ENCODE measurements around the gene CEP95.

DNA sequence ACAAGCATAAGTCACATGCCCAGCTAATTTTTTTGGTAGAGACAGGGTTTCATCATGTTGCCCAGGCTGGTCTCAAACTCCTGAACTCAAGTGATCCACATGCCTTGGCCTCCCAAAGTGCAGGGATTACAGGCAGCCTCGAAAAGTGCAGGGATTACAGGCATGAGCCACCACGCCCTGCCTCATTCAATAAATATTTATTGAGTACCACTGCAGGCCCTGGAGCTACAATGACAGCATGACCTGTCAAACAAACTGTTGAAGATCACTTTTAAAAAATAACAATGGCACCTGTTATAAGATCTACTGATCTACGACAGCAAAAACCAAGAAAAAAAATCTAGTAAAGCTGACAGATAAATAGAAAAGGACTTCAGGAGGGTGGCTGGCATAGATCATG, 76.3 kb downstream of the CEP95 start:
- TF ChIP-seq POLR2AphosphoS5 (IDR thresholded peaks at IDR 0.05; ENCODE audit: borderline replicate concordance, low read depth, low read length) (no peak), EZH2 (IDR thresholded peaks at IDR 0.05) (no peak)

Data from SK-N-MC (cell line).